Glomerular endothelial cell (primary cell): ENCODE results near the gene INTS6. TPM values are rescaled to one million over a fixed set of nuclear protein-coding genes. Genes with fewer than 3 reads are reported as not detected.

Source experiments
- DNase-seq: peaks from one replicate; pipeline ENCODE4 v3.0.0-alpha.2; 2011; ENCODE audit warnings: low read depth, low spot score; ENCODE audit errors: extremely low read depth
- total RNA-seq: library from RNA; depleted of rRNA; stranded (reverse); fragments of >200 nt; gene quantifications from 2 replicates; pipeline ENCODE4 v1.2.3, GENCODE V29; 2015

The INTS6 gene
- total RNA-seq = 22.9 and 26.9 TPM in 2 replicates

DNA sequence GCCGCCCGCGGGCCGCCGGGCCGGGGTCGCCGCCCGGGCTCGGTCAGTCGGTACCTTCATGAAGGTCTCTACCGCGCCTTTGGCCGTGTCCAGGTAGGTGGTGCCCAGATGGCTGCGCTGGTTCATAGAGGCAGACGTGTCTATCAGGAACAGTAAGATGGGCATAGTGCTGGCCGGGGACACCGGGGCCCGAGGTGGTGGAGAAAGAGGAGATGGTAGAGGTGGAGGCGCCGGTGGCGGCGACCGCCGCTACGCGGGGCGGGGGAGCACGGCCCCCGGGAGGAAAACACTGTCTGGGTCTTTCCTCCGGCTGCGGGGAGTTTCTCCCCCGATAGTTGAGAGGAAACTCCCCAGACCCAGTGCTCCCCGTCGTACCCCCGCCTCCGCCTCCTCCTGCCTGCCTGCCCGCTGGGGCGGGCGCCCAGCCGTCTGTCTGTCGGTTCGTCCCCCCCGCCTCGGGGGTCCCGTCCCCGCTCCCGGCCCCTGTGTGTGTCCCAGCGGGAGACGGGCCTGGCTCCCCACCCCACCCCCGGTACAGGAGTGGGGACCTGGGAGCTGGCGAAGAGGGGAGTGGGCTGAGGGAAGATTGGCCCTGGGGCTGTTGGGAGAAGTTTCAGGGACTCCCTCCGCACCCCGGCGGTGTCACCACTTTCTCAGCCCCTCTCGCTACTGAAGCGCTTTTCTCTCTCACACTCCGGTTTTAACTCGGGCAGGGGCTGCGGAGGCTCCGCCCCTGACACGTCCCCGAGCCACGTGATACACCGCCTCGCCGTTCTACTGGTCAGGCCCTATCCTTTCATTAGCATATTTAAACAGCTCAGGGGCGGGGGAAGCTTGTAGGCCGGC, at the start of gene INTS6:
Gene INTS6 (minus strand): TSS at position 676 of the 846 bp plus-strand sequence. CDS start 511 bp downstream, at position 165.
- DNase-seq = peak; percentile 80

DNA sequence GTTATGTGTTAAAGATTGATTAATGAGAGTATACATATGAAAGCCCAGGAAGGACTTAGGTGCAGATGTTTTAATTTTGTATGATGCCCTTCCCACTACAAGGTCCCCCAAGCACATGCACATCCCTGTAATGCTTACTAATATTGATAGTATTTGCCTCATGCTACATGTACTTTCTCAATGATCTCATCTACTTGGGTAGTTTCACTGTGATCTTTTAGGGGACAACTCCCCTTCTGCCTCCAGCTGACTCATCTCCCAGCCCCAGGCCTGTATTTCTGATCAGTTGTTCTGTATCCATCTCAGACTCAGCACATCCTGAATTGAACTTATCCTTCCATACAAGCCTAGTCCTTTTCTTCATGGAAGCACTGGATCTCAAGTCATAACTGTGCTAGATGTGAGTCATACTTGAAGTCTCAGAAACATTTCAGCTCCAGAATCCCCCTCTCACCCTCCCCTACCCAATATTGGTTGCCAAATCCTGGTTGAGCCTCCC, 49.4 kb upstream of the INTS6 start:
- DNase-seq = no peak

DNA sequence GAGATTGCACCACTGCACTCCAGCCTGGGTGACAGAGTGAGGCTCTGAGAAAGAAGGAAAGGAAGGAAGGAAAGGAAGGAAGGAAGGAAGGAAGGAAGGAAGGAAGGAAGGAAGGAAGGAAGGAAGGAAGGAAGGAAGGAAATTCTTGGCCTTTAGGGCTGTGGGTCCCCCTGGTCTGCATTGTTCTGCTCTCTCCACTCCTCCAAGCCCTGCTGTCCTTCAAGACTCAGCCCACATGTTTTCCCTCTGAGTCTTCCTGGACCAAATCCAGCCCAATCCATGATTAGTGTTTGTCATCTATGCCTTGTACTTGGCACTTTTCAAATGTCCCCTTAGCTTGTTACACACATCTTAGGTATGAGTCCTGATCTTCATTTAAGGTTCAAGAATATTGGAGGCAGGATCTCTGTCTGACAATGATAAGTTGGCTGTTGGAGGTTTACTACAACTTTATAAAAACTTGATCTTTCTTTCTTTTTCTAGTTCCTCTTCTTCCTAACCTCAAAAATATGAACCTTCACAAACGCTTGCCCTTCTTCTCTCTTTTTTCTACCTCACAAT, 48.8 kb upstream of the INTS6 start:
- no peak for DNase-seq

DNA sequence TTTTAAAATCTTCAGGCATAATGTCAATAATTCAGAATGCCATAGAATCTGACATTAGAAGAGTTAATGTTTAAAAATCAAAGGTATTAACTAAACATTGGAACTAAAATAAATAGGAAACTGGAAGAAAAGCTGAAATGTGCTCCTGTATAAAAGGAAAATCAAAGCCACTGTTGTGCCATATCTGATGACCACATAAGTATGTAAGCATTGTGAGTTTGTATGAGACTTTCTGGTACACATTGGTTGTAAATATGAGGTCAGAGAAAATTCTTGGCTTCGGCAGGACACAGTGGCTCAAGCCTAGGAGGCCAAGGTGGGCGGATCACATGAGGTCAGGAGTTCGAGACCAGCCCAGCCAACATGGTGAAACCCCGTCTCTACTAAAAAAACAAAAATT, 48.3 kb upstream of the INTS6 start:
- no peak for DNase-seq

DNA sequence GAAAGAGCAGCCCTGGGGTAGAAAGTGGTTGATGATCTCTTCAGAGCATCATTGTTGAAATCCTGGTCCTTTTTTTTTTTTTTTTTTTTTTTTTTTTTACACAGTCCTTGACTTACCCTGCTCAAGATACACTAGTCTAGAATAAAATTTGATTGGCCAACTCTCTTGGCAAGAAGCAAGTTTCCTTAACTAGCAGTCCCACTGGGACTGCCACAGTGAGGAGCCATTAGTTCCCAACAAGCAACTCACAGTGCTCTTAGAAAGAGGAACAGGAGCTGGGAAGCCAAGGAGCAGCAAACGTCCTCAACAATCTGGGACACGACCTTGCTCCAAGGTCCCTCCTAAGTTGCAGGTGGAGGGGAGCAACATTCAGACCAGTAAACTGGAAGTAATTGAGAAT, 47.9 kb upstream of the INTS6 start:
- DNase-seq = no peak

GRCh38 chr13:51499841-51500240, 47.0 kb upstream of the INTS6 start:
- no peak for DNase-seq

DNA sequence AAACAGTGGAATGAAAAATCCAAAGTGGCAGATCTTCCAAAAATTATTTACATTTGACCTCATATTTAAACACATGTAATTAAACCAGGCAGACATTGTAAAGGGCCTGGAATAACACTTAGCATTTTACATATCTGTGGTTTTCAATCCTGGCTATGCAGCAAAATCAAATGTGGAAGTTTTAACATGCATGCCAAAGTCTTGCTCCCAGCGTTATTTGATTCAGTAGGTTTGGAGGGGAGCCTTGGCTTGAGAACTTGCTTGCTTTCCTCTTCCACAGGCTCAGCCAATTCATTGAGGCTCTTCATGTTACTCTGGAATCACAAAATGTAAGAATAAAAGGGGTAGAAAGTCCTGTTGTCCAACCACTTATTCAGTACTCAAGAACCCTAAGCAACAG, 42.5 kb upstream of the INTS6 start:
- no peak for DNase-seq

- DNase-seq = no peak
Measured at GRCh38 chr13:51494156-51494555, 41.3 kb upstream of the INTS6 start.

DNA sequence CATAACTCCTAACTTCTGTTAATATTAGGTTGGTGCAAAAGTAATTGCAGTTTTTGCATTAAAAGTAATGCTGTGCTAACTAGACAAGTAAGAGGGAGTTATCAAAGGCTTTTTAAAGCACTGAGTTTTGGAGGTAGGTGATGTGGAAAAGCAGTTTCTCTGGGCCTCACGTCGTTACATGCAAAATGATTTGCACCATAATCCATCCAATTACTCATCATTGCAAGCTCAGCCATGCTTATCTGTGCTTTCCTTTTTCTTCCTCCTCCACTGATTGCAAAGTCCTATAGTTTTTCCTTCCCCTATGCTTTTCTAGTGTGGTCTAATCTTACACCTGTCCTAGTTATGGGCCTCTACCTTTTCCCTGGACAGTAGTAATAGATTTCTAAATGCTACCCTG, 35.4 kb upstream of the INTS6 start:
- no peak for DNase-seq

- no peak for DNase-seq
Measured at GRCh38 chr13:51481656-51482055, 28.8 kb upstream of the INTS6 start.

DNA sequence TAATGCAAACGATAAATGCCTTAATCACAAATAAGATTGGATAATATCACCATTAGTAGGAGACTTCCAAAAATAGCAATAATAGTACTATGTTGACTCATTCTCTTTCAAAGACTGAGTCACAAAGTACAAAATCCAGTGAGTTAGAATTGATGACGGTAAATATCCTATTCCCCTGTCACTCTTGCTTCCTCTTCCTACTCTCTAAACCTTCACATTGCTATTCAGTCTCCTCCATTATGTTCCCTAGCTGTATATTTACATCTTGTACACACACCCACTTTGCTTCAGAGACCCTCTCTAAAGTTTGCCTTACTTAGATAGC, 26.3 kb upstream of the INTS6 start:
- DNase-seq = no peak

DNA sequence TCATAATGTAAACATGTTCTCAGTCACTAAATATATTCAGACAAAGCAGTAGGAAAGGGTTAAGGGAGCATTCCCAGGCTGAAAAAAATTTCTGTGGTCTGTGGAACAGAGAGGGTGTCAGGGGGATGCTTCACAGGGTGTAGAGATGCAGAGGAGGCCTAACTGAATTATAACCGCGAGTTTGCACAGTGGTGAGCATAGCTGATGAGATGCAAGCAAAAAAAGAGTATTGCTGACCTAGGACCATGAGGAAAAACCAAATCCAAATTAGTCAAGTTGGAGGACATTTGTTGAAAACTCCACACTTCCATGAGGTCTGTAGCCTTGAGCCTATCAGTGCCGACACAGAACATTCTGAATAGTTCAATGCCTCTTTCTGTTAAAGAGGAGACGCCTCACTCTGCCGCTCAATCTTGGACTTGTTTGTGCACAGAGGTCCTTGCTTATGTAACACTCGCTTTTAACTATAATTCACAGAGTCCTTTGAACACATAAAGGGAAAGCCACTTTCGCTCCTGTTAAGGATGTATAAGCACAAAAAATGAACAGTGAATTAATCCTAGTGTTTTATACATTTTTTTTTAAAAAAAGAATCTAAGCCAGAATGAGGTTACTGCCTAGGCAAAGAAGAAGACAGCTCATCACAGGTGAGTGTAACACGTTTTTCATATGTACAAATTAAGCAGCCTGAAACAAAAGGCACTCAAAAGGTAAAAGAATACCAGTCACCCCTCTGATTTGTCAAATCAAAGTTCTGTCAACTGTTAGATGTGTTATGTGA, 25.8 kb upstream of the INTS6 start:
- DNase-seq = no peak

DNA sequence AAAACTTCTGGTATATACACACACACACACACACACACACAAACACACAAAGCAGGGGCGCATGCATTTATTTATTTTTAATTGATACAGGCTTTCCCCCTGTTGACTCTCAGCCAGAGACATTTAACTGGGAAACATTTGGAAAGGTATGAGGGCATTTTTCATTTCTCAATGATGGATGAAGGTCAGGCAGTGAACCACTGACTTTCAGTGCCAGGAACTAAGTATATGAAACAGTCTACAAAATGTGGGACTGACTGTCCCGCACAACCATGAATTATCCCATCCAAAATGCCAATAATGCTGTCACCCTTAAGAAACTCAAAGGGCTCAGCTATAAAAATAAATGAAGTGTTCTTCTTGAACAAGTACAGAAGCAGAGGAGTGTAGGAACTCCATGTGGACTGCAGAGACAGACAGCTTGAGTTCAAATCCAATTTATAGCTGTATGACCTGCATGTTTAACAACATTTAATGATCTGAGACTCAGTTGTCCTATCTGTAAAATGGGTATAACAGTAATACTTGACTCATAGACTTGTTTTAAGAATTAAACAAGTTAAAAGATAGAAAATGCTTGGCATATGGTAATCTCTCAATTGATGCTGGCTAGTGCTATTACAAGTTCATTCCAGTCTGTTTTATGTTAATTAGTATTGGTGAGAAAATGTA, 25.0 kb upstream of the INTS6 start:
- DNase-seq = no peak

DNA sequence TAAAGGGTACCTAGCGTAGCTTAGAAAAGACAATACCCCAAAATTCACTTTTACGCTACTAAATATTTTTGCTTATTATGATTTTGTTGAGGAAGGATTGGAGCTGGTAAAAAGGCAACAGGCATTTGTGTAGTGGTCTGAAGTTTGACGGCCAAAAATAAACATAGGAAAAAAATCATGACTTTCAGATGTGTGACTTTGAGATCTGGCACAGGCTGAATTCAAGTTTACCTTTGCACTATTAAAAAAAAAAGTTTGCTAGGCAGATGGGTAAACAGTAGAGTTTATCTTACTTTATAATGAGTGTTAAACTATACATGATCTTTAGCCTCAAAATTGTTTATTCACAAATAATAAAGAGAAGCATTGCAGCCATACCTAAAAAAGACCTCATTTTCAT, 24.3 kb upstream of the INTS6 start:
- no peak for DNase-seq

GRCh38 chr13:51475727-51476501, 23.1 kb upstream of the INTS6 start:
- no peak for DNase-seq

DNA sequence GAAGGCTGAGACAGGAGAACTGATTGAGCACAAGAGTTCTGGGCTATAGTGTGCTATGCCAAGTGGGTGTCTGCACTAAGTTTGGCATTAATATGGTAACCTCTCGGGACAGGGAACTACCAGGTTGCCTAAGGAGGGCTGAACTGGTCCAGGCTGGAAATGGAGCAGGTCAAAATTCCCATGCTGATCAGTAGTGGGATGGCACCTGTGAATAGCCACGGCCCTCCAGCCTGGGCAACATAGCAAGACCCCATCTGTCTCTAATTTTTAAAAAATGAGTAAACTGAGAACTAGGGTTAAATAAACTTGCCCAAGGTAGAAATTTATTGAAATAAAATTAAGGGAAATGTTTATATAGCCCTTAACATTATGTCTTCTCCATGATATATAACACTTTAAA, 17.0 kb upstream of the INTS6 start:
- DNase-seq = no peak

DNA sequence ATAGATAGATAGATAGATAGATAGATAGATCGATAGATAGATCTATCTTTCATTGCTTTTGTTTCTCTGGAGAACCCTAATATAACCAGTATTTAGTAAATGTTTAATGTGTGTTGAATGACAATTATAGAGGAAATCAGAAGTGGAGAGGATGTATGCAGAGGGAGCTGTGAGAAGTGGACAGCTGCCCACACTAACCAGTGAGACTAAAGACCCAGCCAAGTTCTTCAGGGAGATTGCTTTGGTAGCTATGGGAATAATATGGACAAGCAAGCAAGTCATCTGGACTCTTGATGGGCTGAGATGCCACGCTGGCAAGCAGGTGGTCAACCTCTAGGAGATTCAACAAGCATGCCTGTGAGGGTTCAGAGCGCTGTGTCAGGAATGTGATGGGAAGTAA, 14.9 kb upstream of the INTS6 start:
- DNase-seq = no peak

DNA sequence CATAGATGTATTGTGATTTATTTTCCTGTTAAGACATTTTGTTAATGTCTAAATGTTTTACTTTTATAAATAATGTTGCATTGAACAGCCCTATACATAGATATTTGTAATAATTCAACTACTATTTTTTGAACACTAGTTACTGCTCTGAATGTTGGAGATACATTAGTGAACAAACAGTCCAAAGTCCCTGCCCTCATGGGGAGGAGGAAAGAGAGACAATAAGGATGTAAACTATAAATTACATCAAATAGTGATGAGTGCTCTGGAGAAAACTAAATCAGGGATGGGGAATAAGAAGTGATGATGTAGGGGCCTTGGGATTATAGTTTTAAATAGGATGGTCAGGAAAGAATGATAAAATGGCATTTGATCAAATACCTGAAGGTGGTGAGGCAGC, 12.3 kb upstream of the INTS6 start:
- DNase-seq = no peak

- no peak for DNase-seq
Measured at GRCh38 chr13:51457086-51457815, 4.4 kb upstream of the INTS6 start.

- no peak for DNase-seq
Measured at GRCh38 chr13:51456510-51456909, 3.7 kb upstream of the INTS6 start.
